ENCODE results near the gene AK2. TPM values are rescaled to one million over a fixed set of nuclear protein-coding genes. Genes with fewer than 3 reads are reported as not detected.

Gene AK2
- total and polyA plus RNA-seq, 11 donors: 101 to 292 (median 137) TPM

GRCh38 chr1:33080373-33080772 lies 43.7 kb upstream of the AK2 start:
- Histone ChIP-seq H3K4me1 (peaks cover 0 to 23% (median 16%) of the 10 kb centered on the region in 12 donors), H3K9me3 (no peaks in the 10 kb centered on the region), H3K36me3 (peaks cover 0 to 4% (median 0%) of the 10 kb centered on the region in 9 donors), H3K27me3 (peaks cover 0 to 7% (median 0%) of the 10 kb centered on the region in 9 donors), H3K4me3 (peak overlapping the region; percentile 49 to 97 (median 75)), H3K27ac (peak overlapping the region in 3 of 12 donors; percentile 32 to 69 (median 58))
- ATAC-seq: no peak
- intact Hi-C loops (cut with DNase I): loop anchor here in 7 of 10 donors (5.0 to 10.0 kb wide), 7 partner anchors 146 to 676 kb away; partner anchors contain the start of genes FNDC5 (in 1 of the 7), S100PBP (in 1 of the 7) and YARS1 (in 1 of the 7)
- 58 to 64% (median 60%) methylated on average over 6 of the region's 6 CpGs for WGBS, 4 donors
- no peak for DNase-seq
- TF ChIP-seq CTCF (IDR thresholded peaks at IDR 0.05) (no peak), POLR2A (IDR thresholded peaks at IDR 0.05) (no peak)

- peaks cover 0 to 7% (median 0%) of the 10 kb centered on the region in 9 donors for H3K27me3 ChIP-seq
- H3K27ac ChIP-seq: no peak overlapping the region
- intact Hi-C loops (cut with DNase I): no loop called here
- peaks cover 0 to 23% (median 16%) of the 10 kb centered on the region in 12 donors for H3K4me1 ChIP-seq
- DNase-seq: no peak
- no peak overlapping the region for H3K4me3 ChIP-seq
- H3K9me3 ChIP-seq: no peaks in the 10 kb centered on the region
- TF ChIP-seq CTCF (IDR thresholded peaks at IDR 0.05) (no peak), POLR2A (IDR thresholded peaks at IDR 0.05) (no peak)
- WGBS, 4 donors: 35 to 54% (median 48%) methylated on average over 1 of the region's 1 CpG
- no peaks in the 10 kb centered on the region for H3K36me3 ChIP-seq
- ATAC-seq: no peak
These were observed 41.4 kb upstream of the AK2 start for GRCh38 chr1:33078030-33078591.

GRCh38 chr1:33074193-33074945 lies 37.7 kb upstream of the AK2 start:
- Histone ChIP-seq H3K36me3 (no peaks in the 10 kb centered on the region), H3K27ac (peak overlapping the region in 3 of 12 donors; percentile 9 to 17 (median 10)), H3K27me3 (no peaks in the 10 kb centered on the region), H3K4me1 (peaks cover 0 to 3% (median 0%) of the 10 kb centered on the region in 12 donors), H3K9me3 (no peaks in the 10 kb centered on the region), H3K4me3 (no peak overlapping the region)
- no peak for DNase-seq
- WGBS, 4 donors: 62 to 80% (median 75%) methylated on average over 4 of the region's 4 CpGs
- TF ChIP-seq CTCF (IDR thresholded peaks at IDR 0.05): no peak
- TF ChIP-seq POLR2A (IDR thresholded peaks at IDR 0.05): no peak
- ATAC-seq: peak in 2 of 4 donors; percentile 28 to 65
- intact Hi-C loops (cut with DNase I): no loop called here

GRCh38 chr1:33072707-33073106 lies 36.0 kb upstream of the AK2 start:
- H3K9me3 ChIP-seq: no peaks in the 10 kb centered on the region
- peaks cover 0 to 3% (median 0%) of the 10 kb centered on the region in 12 donors for H3K4me1 ChIP-seq
- H3K27me3 ChIP-seq: no peaks in the 10 kb centered on the region
- no peaks in the 10 kb centered on the region for H3K36me3 ChIP-seq
- peak; percentile 56 to 89 (median 83) for ATAC-seq
- WGBS, 4 donors: 58 to 92% (median 66%) methylated on average over 2 of the region's 2 CpGs
- H3K4me3 ChIP-seq: no peak overlapping the region
- TF ChIP-seq CTCF (IDR thresholded peaks at IDR 0.05) (no peak), POLR2A (IDR thresholded peaks at IDR 0.05) (no peak)
- DNase-seq: peak in 3 of 5 donors; percentile 27 to 65 (median 53)
- intact Hi-C loops (cut with DNase I): no loop called here
- no peak overlapping the region for H3K27ac ChIP-seq
